Measurements from ENCODE around the gene ERC1.

The ERC1 gene

DNA sequence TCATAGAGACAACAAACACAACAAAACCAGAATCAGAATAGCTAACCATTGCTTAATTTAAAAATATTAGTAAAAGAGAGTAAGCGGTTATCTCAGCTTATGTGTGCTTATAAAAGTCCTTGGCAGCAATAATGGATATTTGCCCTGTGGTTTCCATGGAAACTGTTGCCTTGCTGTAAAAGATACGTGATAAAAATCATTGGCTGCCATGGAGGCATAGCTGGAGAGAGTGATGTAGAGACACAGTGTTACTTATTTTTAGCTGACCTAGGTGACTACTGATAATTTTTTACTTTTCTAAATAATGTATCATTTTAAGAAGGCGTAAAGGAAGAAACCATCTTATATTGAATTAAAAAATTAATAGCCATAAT lies 92.9 kb downstream of the ERC1 start:
- Histone ChIP-seq H2BK12ac (ENCODE audit: low read length in 2 of 2) (no peak overlapping the region), H3K79me1 (replicated peaks; ENCODE audit: low read length, poor library complexity, severe bottlenecking) (peaks cover 3% of the 10 kb centered on the region), H3K27me3 (ENCODE audit: control insufficient read depth in 1 of 2, insufficient read depth in 1 of 2, low read length in 2 of 2) (no peaks in the 10 kb centered on the region), H3K4me2 (ENCODE audit: low read length, poor library complexity, severe bottlenecking) (no peak overlapping the region), H3K18ac (ENCODE audit: low read depth in 1 of 2, low read length in 2 of 2) (no peak overlapping the region), H3K14ac (ENCODE audit: low read length in 2 of 2) (no peak overlapping the region), H3K27ac (ENCODE audit: low read length, poor library complexity, severe bottlenecking) (no peak overlapping the region), H2BK120ac (ENCODE audit: low read depth, low read length) (no peak overlapping the region), H2BK15ac (ENCODE audit: low read depth, poor library complexity, severe bottlenecking) (no peak overlapping the region), H4K91ac (ENCODE audit: low read length) (no peak overlapping the region), H3K9ac (ENCODE audit: low read length) (peak overlapping the region; percentile 77), H3K36me3 (ENCODE audit: control insufficient read depth in 1 of 2, insufficient read depth in 2 of 2, low read depth in 1 of 2, low read length in 2 of 2) (peaks cover 0 to 2% of the 10 kb centered on the region in 2 experiments), H2AK5ac (ENCODE audit: low read length, severe bottlenecking) (no peak overlapping the region), H2BK5ac (ENCODE audit: low read depth, low read length, poor library complexity, severe bottlenecking) (no peak overlapping the region), H3K9me3 (ENCODE audit: control insufficient read depth, low read length) (no peaks in the 10 kb centered on the region), H4K8ac (ENCODE audit: low read length) (no peak overlapping the region), H3K4me1 (ENCODE audit: control insufficient read depth, insufficient read depth, low read depth, low read length) (no peaks in the 10 kb centered on the region), H3K23ac (ENCODE audit: low read length in 2 of 2) (no peak overlapping the region), H2AFZ (ENCODE audit: low read depth, low read length) (no peak overlapping the region), H3K4ac (ENCODE audit: low read depth in 1 of 2, low read length in 2 of 2) (no peak overlapping the region), H3K4me3 (ENCODE audit: insufficient read depth in 1 of 2, low read depth in 1 of 2, low read length in 2 of 2) (no peak overlapping the region)
- peak; percentile 59 for DNase-seq
- WGBS, result 66% methylated on average over 2 of the region's 3 CpGs

DNA sequence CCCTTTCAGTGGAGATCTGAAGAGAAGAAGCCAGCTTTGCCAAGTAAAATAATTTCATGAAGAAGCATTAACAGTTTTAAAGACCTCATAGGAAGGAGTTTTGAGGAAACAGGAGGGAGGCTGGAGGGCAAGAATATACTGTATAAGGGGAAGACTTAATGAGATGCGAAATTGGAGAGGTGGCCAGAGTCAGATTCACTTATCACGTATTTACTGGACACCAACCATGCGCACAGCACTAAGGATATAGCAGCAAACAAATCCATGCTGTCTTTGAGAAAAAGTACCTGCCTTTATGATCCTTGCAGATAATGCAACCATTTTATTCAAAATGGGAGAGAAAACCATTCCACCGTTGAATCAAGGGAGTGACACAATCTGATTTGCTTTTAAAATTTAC lies 100.3 kb downstream of the ERC1 start:
- Histone ChIP-seq H3K4me3 (ENCODE audit: insufficient read depth in 1 of 2, low read depth in 1 of 2, low read length in 2 of 2) (no peak overlapping the region), H3K79me1 (replicated peaks; ENCODE audit: low read length, poor library complexity, severe bottlenecking) (peaks cover 12% of the 10 kb centered on the region), H3K36me3 (ENCODE audit: control insufficient read depth in 1 of 2, insufficient read depth in 2 of 2, low read depth in 1 of 2, low read length in 2 of 2) (no peaks in the 10 kb centered on the region), H3K14ac (ENCODE audit: low read length in 2 of 2) (no peak overlapping the region), H3K23ac (ENCODE audit: low read length in 2 of 2) (no peak overlapping the region), H2AFZ (ENCODE audit: low read depth, low read length) (no peak overlapping the region), H3K27me3 (ENCODE audit: control insufficient read depth in 1 of 2, insufficient read depth in 1 of 2, low read length in 2 of 2) (no peaks in the 10 kb centered on the region), H2BK15ac (ENCODE audit: low read depth, poor library complexity, severe bottlenecking) (no peak overlapping the region), H2BK5ac (ENCODE audit: low read depth, low read length, poor library complexity, severe bottlenecking) (no peak overlapping the region), H2BK120ac (ENCODE audit: low read depth, low read length) (no peak overlapping the region), H3K4ac (ENCODE audit: low read depth in 1 of 2, low read length in 2 of 2) (no peak overlapping the region), H4K8ac (ENCODE audit: low read length) (no peak overlapping the region), H3K4me2 (ENCODE audit: low read length, poor library complexity, severe bottlenecking) (no peak overlapping the region), H3K4me1 (ENCODE audit: control insufficient read depth, insufficient read depth, low read depth, low read length) (peaks cover 1% of the 10 kb centered on the region), H4K91ac (ENCODE audit: low read length) (no peak overlapping the region), H3K18ac (ENCODE audit: low read depth in 1 of 2, low read length in 2 of 2) (no peak overlapping the region), H3K9ac (ENCODE audit: low read length) (no peak overlapping the region), H3K27ac (ENCODE audit: low read length, poor library complexity, severe bottlenecking) (no peak overlapping the region), H3K9me3 (ENCODE audit: control insufficient read depth, low read length) (no peaks in the 10 kb centered on the region), H2AK5ac (ENCODE audit: low read length, severe bottlenecking) (no peak overlapping the region), H2BK12ac (ENCODE audit: low read length in 2 of 2) (no peak overlapping the region)
- 74% methylated on average over 4 of the region's 4 CpGs for WGBS
- no peak for DNase-seq

DNA sequence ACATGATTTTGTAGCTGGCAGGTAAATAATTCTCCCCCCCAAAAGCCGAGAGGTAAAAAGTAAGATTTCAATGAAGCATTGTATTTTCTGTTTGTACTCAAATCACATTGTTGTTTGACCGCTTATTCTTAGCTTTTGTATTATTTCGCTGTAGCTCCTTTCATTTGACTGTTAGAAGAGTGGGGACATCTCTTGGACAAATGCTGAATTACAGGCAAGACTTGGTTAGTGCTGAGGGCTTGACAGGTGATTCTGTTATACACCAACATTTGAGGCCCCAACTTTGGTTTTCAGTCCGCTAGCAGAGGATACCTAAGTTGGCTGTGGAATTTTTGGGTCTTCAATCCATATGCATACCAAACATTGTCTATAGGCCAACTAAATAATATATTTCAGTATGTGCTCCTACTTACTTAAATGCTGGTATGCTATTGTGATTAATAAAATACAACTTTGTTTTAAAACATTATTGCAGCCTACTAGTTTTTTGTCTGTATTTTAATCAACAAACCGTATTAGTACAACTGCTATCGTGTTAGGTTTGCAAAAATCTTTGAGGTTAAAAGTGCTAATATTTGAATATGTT lies 102.2 kb downstream of the ERC1 start:
- Histone ChIP-seq H3K4me3 (ENCODE audit: insufficient read depth in 1 of 2, low read depth in 1 of 2, low read length in 2 of 2) (no peak overlapping the region), H2BK12ac (ENCODE audit: low read length in 2 of 2) (no peak overlapping the region), H3K4me1 (ENCODE audit: control insufficient read depth, insufficient read depth, low read depth, low read length) (peaks cover 1% of the 10 kb centered on the region), H3K36me3 (ENCODE audit: control insufficient read depth in 1 of 2, insufficient read depth in 2 of 2, low read depth in 1 of 2, low read length in 2 of 2) (no peaks in the 10 kb centered on the region), H3K79me1 (replicated peaks; ENCODE audit: low read length, poor library complexity, severe bottlenecking) (peaks cover 18% of the 10 kb centered on the region), H4K91ac (ENCODE audit: low read length) (no peak overlapping the region), H3K4me2 (ENCODE audit: low read length, poor library complexity, severe bottlenecking) (no peak overlapping the region), H2AFZ (ENCODE audit: low read depth, low read length) (no peak overlapping the region), H3K9ac (ENCODE audit: low read length) (no peak overlapping the region), H3K9me3 (ENCODE audit: control insufficient read depth, low read length) (no peaks in the 10 kb centered on the region), H3K4ac (ENCODE audit: low read depth in 1 of 2, low read length in 2 of 2) (no peak overlapping the region), H2AK5ac (ENCODE audit: low read length, severe bottlenecking) (no peak overlapping the region), H3K27me3 (ENCODE audit: control insufficient read depth in 1 of 2, insufficient read depth in 1 of 2, low read length in 2 of 2) (no peaks in the 10 kb centered on the region), H3K14ac (ENCODE audit: low read length in 2 of 2) (no peak overlapping the region), H2BK120ac (ENCODE audit: low read depth, low read length) (no peak overlapping the region), H3K18ac (ENCODE audit: low read depth in 1 of 2, low read length in 2 of 2) (no peak overlapping the region), H3K27ac (ENCODE audit: low read length, poor library complexity, severe bottlenecking) (no peak overlapping the region), H4K8ac (ENCODE audit: low read length) (no peak overlapping the region), H2BK5ac (ENCODE audit: low read depth, low read length, poor library complexity, severe bottlenecking) (no peak overlapping the region), H2BK15ac (ENCODE audit: low read depth, poor library complexity, severe bottlenecking) (no peak overlapping the region), H3K23ac (ENCODE audit: low read length in 2 of 2) (no peak overlapping the region)
- 54% methylated on average over 4 of the region's 6 CpGs for WGBS
- DNase-seq, result peak; percentile 72

- H3K9me3 ChIP-seq (ENCODE audit: control insufficient read depth, low read length), result no peaks in the 10 kb centered on the region
- DNase-seq, result no peak
- no peak overlapping the region for H3K4me2 ChIP-seq (ENCODE audit: low read length, poor library complexity, severe bottlenecking)
- H3K4ac ChIP-seq (ENCODE audit: low read depth in 1 of 2, low read length in 2 of 2), result no peak overlapping the region
- H3K14ac ChIP-seq (ENCODE audit: low read length in 2 of 2), result no peak overlapping the region
- no peak overlapping the region for H3K27ac ChIP-seq (ENCODE audit: low read length, poor library complexity, severe bottlenecking)
- no CpG with 5 or more reads among the region's 3 CpGs for WGBS
- H3K79me1 ChIP-seq (replicated peaks; ENCODE audit: low read length, poor library complexity, severe bottlenecking), result peaks cover 27% of the 10 kb centered on the region
- H3K27me3 ChIP-seq (ENCODE audit: control insufficient read depth in 1 of 2, insufficient read depth in 1 of 2, low read length in 2 of 2), result no peaks in the 10 kb centered on the region
- no peak overlapping the region for H3K18ac ChIP-seq (ENCODE audit: low read depth in 1 of 2, low read length in 2 of 2)
- no peak overlapping the region for H2BK15ac ChIP-seq (ENCODE audit: low read depth, poor library complexity, severe bottlenecking)
- H2AK5ac ChIP-seq (ENCODE audit: low read length, severe bottlenecking), result no peak overlapping the region
- H3K4me1 ChIP-seq (ENCODE audit: control insufficient read depth, insufficient read depth, low read depth, low read length), result peaks cover 3% of the 10 kb centered on the region
- H2AFZ ChIP-seq (ENCODE audit: low read depth, low read length), result no peak overlapping the region
- no peak overlapping the region for H3K9ac ChIP-seq (ENCODE audit: low read length)
- no peak overlapping the region for H2BK12ac ChIP-seq (ENCODE audit: low read length in 2 of 2)
- H4K91ac ChIP-seq (ENCODE audit: low read length), result no peak overlapping the region
- no peak overlapping the region for H2BK5ac ChIP-seq (ENCODE audit: low read depth, low read length, poor library complexity, severe bottlenecking)
- H4K8ac ChIP-seq (ENCODE audit: low read length), result no peak overlapping the region
- H3K23ac ChIP-seq (ENCODE audit: low read length in 2 of 2), result no peak overlapping the region
- H2BK120ac ChIP-seq (ENCODE audit: low read depth, low read length), result no peak overlapping the region
- no peak overlapping the region for H3K4me3 ChIP-seq (ENCODE audit: insufficient read depth in 1 of 2, low read depth in 1 of 2, low read length in 2 of 2)
- H3K36me3 ChIP-seq (ENCODE audit: control insufficient read depth in 1 of 2, insufficient read depth in 2 of 2, low read depth in 1 of 2, low read length in 2 of 2), result no peaks in the 10 kb centered on the region
These were observed 103.7 kb downstream of the ERC1 start for GRCh38 chr12:1094714-1095113.

All from mesenchymal stem cell (in vitro differentiated cells and primary cell).